OCI-LY1 (cell line): Measurements from ENCODE around the gene LAMTOR1.

Experiments
- H2AFZ ChIP-seq: fragments of 200-600 bp; sonication (generic), shearing (Covaris generic); 2 replicates; pipeline ENCODE4 v1.6.0; 2014; ENCODE audit warnings: antibody characterized with exemption, mild to moderate bottlenecking, low read length
- H3F3A ChIP-seq: fragments of 200-600 bp; sonication (generic), shearing (Covaris generic); 2 replicates; pipeline ENCODE4 v1.6.0; 2014; ENCODE audit warnings: mild to moderate bottlenecking, antibody characterized with exemption, low read length, moderate library complexity; ENCODE audit not compliant: insufficient read depth
- H3K27ac ChIP-seq: fragments of 200-600 bp; sonication (generic); 2 replicates; pipeline ENCODE4 v1.5.1; 2014; ENCODE audit warnings: low read length, mixed run types, mild to moderate bottlenecking, low read depth; ENCODE audit not compliant: poor library complexity, severe bottlenecking
- H3K27me3 ChIP-seq: fragments of 200-600 bp; sonication (generic); 2 replicates; pipeline ENCODE4 v1.6.0; 2014; ENCODE audit warnings: antibody characterized with exemption, mild to moderate bottlenecking, low read length, moderate library complexity; ENCODE audit not compliant: insufficient read depth
- H3K36me3 ChIP-seq: fragments of 200-600 bp; sonication (generic); 2 replicates; pipeline ENCODE4 v1.6.1; 2014; ENCODE audit warnings: mild to moderate bottlenecking, antibody characterized with exemption, low read length, moderate library complexity, mixed read lengths; ENCODE audit not compliant: insufficient read depth
- H3K4me1 ChIP-seq: fragments of 200-600 bp; sonication (generic); 2 replicates; pipeline ENCODE4 v1.5.1; 2014; ENCODE audit warnings: mild to moderate bottlenecking, low read length, moderate library complexity; ENCODE audit not compliant: insufficient read depth, severe bottlenecking
- H3K4me2 ChIP-seq: fragments of 200-600 bp; sonication (generic), shearing (Covaris generic); 2 replicates; pipeline ENCODE4 v1.6.1; 2014; ENCODE audit warnings: low read length
- H3K4me3 ChIP-seq: fragments of 200-600 bp; sonication (generic); 2 replicates; pipeline ENCODE4 v1.5.1; 2014; ENCODE audit warnings: low read length, low read depth, mild to moderate bottlenecking, mixed read lengths; ENCODE audit not compliant: poor library complexity, severe bottlenecking
- H3K79me2 ChIP-seq: fragments of 200-600 bp; shearing (Covaris generic); 2 replicates; pipeline ENCODE4 v1.6.1; 2016; ENCODE audit warnings: mixed run types, low read length, mixed read lengths; ENCODE audit not compliant: insufficient read depth
- H3K9ac ChIP-seq: fragments of 200-600 bp; sonication (generic), shearing (Covaris generic); 2 replicates; pipeline ENCODE4 v1.6.1; 2014; ENCODE audit warnings: mild to moderate bottlenecking, low read length, mixed read lengths
- H3K9me2 ChIP-seq: fragments of 200-600 bp; sonication (generic), shearing (Covaris generic); 2 replicates; pipeline ENCODE4 v1.6.1; 2014; ENCODE audit warnings: low read depth, mild to moderate bottlenecking, low read length, mixed read lengths
- H3K9me3 ChIP-seq: fragments of 200-600 bp; shearing (Covaris generic); 2 replicates; pipeline ENCODE4 v1.6.1; 2014; ENCODE audit warnings: low read length, mixed read lengths
- H4K20me1 ChIP-seq: fragments of 200-600 bp; sonication (generic), shearing (Covaris generic); 2 replicates; pipeline ENCODE4 v1.6.0; 2016; ENCODE audit warnings: mild to moderate bottlenecking, low read length; ENCODE audit not compliant: insufficient read depth
- EZH2 ChIP-seq: fragments of 200-600 bp; sonication (generic), shearing (Covaris generic); IDR thresholded peaks from 2 replicates; pipeline ENCODE4 v1.8.0; 2017; ENCODE audit warnings: borderline replicate concordance, mixed run types, mild to moderate bottlenecking, antibody characterized with exemption, low read length, moderate library complexity, mixed read lengths
- TF ChIP-seq, protein P1 (sequence below): fragments of 200-600 bp; sonication (generic), shearing (Covaris generic); IDR thresholded peaks from 2 replicates; pipeline ENCODE4 v1.5.1; 2017; ENCODE audit warnings: mild to moderate bottlenecking, antibody characterized with exemption, low read length, moderate library complexity, mixed read lengths

Gene LAMTOR1

DNA sequence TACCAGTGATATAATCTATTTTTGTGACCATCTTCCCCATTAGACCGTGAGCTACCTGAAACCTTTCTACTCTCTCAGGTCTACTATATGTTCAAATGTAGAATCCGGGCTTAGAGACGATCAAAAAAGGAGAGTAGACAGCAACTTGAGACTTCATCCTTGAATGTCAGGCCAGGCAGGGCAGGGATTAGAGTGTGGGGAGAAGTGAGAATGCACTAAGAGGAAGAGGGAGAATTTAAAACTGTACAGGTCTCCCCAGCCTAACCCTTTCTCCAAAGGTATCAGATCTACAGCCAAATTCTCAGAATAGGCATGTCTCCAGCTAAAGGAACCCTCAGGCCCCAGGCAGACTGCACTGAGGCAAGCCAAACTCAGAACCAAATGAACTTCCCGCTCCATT lies 935 bp downstream of the LAMTOR1 start:
- Histone ChIP-seq H3K4me2 (peak overlapping the region; percentile 94), H3K4me3 (peak overlapping the region; percentile 82), H3K79me2 (peaks cover 12% of the 10 kb centered on the region), H3K9me2 (no peaks in the 10 kb centered on the region), H3F3A (no peaks in the 10 kb centered on the region), H3K36me3 (peaks cover 45% of the 10 kb centered on the region), H2AFZ (no peak overlapping the region), H3K9me3 (no peaks in the 10 kb centered on the region), H3K4me1 (peaks cover 23% of the 10 kb centered on the region), H4K20me1 (no peaks in the 10 kb centered on the region), H3K27ac (peak overlapping the region; percentile 70), H3K9ac (peak overlapping the region; percentile 98), H3K27me3 (no peaks in the 10 kb centered on the region)
- TF ChIP-seq, protein P1, sequence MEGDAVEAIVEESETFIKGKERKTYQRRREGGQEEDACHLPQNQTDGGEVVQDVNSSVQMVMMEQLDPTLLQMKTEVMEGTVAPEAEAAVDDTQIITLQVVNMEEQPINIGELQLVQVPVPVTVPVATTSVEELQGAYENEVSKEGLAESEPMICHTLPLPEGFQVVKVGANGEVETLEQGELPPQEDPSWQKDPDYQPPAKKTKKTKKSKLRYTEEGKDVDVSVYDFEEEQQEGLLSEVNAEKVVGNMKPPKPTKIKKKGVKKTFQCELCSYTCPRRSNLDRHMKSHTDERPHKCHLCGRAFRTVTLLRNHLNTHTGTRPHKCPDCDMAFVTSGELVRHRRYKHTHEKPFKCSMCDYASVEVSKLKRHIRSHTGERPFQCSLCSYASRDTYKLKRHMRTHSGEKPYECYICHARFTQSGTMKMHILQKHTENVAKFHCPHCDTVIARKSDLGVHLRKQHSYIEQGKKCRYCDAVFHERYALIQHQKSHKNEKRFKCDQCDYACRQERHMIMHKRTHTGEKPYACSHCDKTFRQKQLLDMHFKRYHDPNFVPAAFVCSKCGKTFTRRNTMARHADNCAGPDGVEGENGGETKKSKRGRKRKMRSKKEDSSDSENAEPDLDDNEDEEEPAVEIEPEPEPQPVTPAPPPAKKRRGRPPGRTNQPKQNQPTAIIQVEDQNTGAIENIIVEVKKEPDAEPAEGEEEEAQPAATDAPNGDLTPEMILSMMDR = no peak
- no peak for TF ChIP-seq EZH2

DNA sequence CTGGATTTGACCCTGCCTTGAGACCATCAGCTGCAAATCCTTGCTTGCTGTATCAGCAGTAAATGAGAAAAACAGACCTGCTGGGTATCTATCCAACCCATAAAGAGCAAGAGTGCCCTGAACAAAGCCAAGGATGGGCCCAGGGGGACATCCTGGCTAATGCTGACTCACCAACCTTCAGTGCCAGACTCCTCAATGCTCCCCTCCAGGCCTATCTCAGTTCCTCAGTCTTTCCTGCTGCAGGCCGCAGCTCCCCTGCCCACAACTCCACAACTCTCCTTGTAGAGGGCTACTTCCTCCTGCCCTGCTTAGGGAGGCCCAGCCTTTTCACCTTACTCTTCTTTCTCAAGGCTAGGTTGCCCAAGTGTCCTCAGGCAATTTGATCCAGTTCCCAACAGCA lies 2.6 kb downstream of the LAMTOR1 start:
- no peaks in the 10 kb centered on the region for H3K27me3 ChIP-seq
- H3K36me3 ChIP-seq = peaks cover 54% of the 10 kb centered on the region
- H3K4me1 ChIP-seq = peaks cover 23% of the 10 kb centered on the region
- H3K27ac ChIP-seq = no peak overlapping the region
- H4K20me1 ChIP-seq = no peaks in the 10 kb centered on the region
- H3K9me2 ChIP-seq = no peaks in the 10 kb centered on the region
- H3K9me3 ChIP-seq = no peaks in the 10 kb centered on the region
- no peak overlapping the region for H2AFZ ChIP-seq
- no peaks in the 10 kb centered on the region for H3F3A ChIP-seq
- H3K4me3 ChIP-seq = no peak overlapping the region
- no peak overlapping the region for H3K9ac ChIP-seq
- peaks cover 12% of the 10 kb centered on the region for H3K79me2 ChIP-seq
- H3K4me2 ChIP-seq = 0 out of 2 replicates have a peak overlapping the region, but pooled peaks have one; percentile 3
- TF ChIP-seq, protein P1 = no peak
- TF ChIP-seq EZH2 = no peak

DNA sequence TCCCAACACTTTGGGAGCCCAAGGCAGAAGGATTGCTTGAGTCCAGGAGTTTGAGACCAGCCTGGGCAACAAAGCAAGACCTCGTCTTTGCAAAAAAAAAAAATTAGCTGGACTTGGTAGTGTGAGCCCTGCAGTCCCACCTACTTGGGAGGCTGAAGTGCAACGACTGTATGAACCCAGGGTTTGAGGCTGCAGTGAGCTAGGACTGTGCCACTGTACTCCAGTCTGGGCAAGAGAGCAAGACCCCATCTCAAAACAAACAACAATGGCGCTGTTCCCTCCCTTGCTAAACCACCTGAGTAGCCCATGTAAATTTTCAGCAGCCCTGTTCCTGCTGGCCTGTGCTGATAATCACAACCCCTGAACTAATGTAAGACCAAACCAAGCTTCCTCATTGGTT lies 3.1 kb downstream of the LAMTOR1 start:
- H3F3A ChIP-seq = no peaks in the 10 kb centered on the region
- H3K27me3 ChIP-seq = no peaks in the 10 kb centered on the region
- H3K4me2 ChIP-seq = 0 out of 2 replicates have a peak overlapping the region, but pooled peaks have one; percentile 3
- H3K79me2 ChIP-seq = peaks cover 12% of the 10 kb centered on the region
- no peaks in the 10 kb centered on the region for H4K20me1 ChIP-seq
- TF ChIP-seq EZH2 = no peak
- TF ChIP-seq, protein P1 = no peak
- H3K9me3 ChIP-seq = no peaks in the 10 kb centered on the region
- no peak overlapping the region for H2AFZ ChIP-seq
- H3K27ac ChIP-seq = no peak overlapping the region
- peaks cover 59% of the 10 kb centered on the region for H3K36me3 ChIP-seq
- H3K4me1 ChIP-seq = peaks cover 23% of the 10 kb centered on the region
- H3K9ac ChIP-seq = no peak overlapping the region
- H3K9me2 ChIP-seq = no peaks in the 10 kb centered on the region
- H3K4me3 ChIP-seq = no peak overlapping the region
